GM23338 (cell line): ENCODE data around the gene HOXA10. TPM values are rescaled to one million over a fixed set of nuclear protein-coding genes. Genes with fewer than 3 reads are reported as not detected.

Experiments used
- ATAC-seq: fragments of 200-7000 bp; cut with Tn5 transposase; 3 replicates; pipeline ENCODE4 v1.9.1; 2020
- DNase-seq: peaks from one replicate; pipeline ENCODE4 v3.0.0-alpha.2; 2015; ENCODE audit warnings: low spot score
- H2AFZ ChIP-seq: fragments of 200-600 bp; sonication (generic); 2 replicates; pipeline ENCODE4 v1.8.0; 2016; ENCODE audit warnings: antibody characterized with exemption, mild to moderate bottlenecking, moderate library complexity
- H3F3A ChIP-seq: fragments of 200-600 bp; sonication (generic); replicated peaks from 2 replicates; pipeline ENCODE4 v1.8.0; 2017; ENCODE audit warnings: antibody characterized with exemption, mixed run types, low read depth
- H3K27ac ChIP-seq: fragments of 200-600 bp; sonication (generic); 2 replicates; pipeline ENCODE4 v1.6.1; 2016; ENCODE audit warnings: low read depth
- H3K27me3 ChIP-seq: fragments of 200-600 bp; sonication (generic); 2 replicates; pipeline ENCODE4 v1.8.0; 2016; ENCODE audit warnings: mild to moderate bottlenecking, mixed run types, moderate library complexity; ENCODE audit not compliant: insufficient read depth
- H3K36me3 ChIP-seq: fragments of 200-600 bp; sonication (generic); 2 replicates; pipeline ENCODE4 v1.8.0; 2016; ENCODE audit warnings: mild to moderate bottlenecking; ENCODE audit not compliant: insufficient read depth
- H3K4me1 ChIP-seq: fragments of 200-600 bp; sonication (generic); 2 replicates; pipeline ENCODE4 v1.8.0; 2016; ENCODE audit warnings: mild to moderate bottlenecking, moderate library complexity; ENCODE audit not compliant: insufficient read depth
- H3K4me2 ChIP-seq: fragments of 200-600 bp; sonication (generic); 2 replicates; pipeline ENCODE4 v1.7.1; 2017; ENCODE audit warnings: mixed run types
- H3K4me3 ChIP-seq: fragments of 200-600 bp; sonication (generic); 2 replicates; pipeline ENCODE4 v1.6.1; 2016; ENCODE audit warnings: mixed run types
- H3K79me2 ChIP-seq: fragments of 200-600 bp; sonication (generic); replicated peaks from 2 replicates; pipeline ENCODE4 v1.8.0; 2017; ENCODE audit warnings: mild to moderate bottlenecking; ENCODE audit not compliant: insufficient read depth
- H3K9me2 ChIP-seq: fragments of 200-600 bp; sonication (generic); 2 replicates; pipeline ENCODE4 v1.8.0; 2017; ENCODE audit not compliant: insufficient read depth
- H4K20me1 ChIP-seq: fragments of 200-600 bp; sonication (generic); replicated peaks from 2 replicates; pipeline ENCODE4 v1.8.0; 2017; ENCODE audit warnings: mild to moderate bottlenecking; ENCODE audit not compliant: insufficient read depth
- H3K27ac Mint-ChIP-seq: 2 replicates; pipeline ENCODE4 v1.8.0; 2020; ENCODE audit warnings: inconsistent platforms, mild to moderate bottlenecking, moderate library complexity, mixed read lengths
- H3K27me3 Mint-ChIP-seq: 3 replicates; pipeline ENCODE4 v1.8.0; 2022; ENCODE audit warnings: low read depth, mild to moderate bottlenecking, moderate library complexity, mixed read lengths, inconsistent platforms; ENCODE audit not compliant: insufficient read depth, poor library complexity
- H3K36me3 Mint-ChIP-seq: 3 replicates; pipeline ENCODE4 v1.8.0; 2021; ENCODE audit warnings: low read depth, mild to moderate bottlenecking, inconsistent platforms, moderate library complexity, mixed read lengths
- H3K4me1 Mint-ChIP-seq: 3 replicates; pipeline ENCODE4 v1.8.0; 2020; ENCODE audit warnings: mild to moderate bottlenecking, inconsistent platforms, mixed read lengths
- H3K4me3 Mint-ChIP-seq: 3 replicates; pipeline ENCODE4 v1.8.0; 2021; ENCODE audit warnings: moderate library complexity, mild to moderate bottlenecking, inconsistent platforms, mixed read lengths
- H3K9me3 Mint-ChIP-seq: 3 replicates; pipeline ENCODE4 v1.8.0; 2020; ENCODE audit warnings: moderate library complexity, mild to moderate bottlenecking, inconsistent platforms, mixed read lengths
- CREB1 ChIP-seq: fragments of 250-450 bp; sonication (Bioruptor Pico); IDR thresholded peaks from 2 replicates; pipeline ENCODE4 v1.5.0; 2020; ENCODE audit warnings: low read depth, mild to moderate bottlenecking, moderate library complexity
- EZH2 ChIP-seq: fragments of 200-600 bp; sonication (generic); IDR thresholded peaks from one replicate; pipeline ENCODE4 v1.8.0; 2017; ENCODE audit warnings: antibody characterized with exemption, mild to moderate bottlenecking, low read depth; ENCODE audit not compliant: unreplicated experiment
- EZH2phosphoT487 ChIP-seq: fragments of 200-600 bp; sonication (generic); IDR thresholded peaks from one replicate; pipeline ENCODE4 v1.8.1; 2018; ENCODE audit warnings: antibody characterized with exemption; ENCODE audit not compliant: unreplicated experiment
- STAT1 ChIP-seq: IDR thresholded peaks from one replicate; pipeline ENCODE4 v1.6.1; 2016; ENCODE audit warnings: antibody characterized with exemption; ENCODE audit not compliant: unreplicated experiment
- ZNF114 ChIP-seq: fragments of 250-450 bp; sonication (Bioruptor Pico); IDR thresholded peaks from 2 replicates; pipeline ENCODE4 v1.5.0; 2020; ENCODE audit warnings: mild to moderate bottlenecking, moderate library complexity
- long read RNA-seq: library from polyadenylated mRNA; unstranded; transcript quantifications from one replicate; pipeline ENCODE4 v2.0.0, GENCODE V29; 2020; ENCODE audit not compliant: unreplicated experiment
- polyA plus RNA-seq: library from polyadenylated mRNA; unstranded; fragments of >200 nt; fragmentation: Nextera tagmentation; extraction: Ambion mirVana; gene quantifications from 2 replicates; pipeline ENCODE4 v1.2.1, GENCODE V29; 2016
- total RNA-seq: library from RNA; depleted of rRNA; stranded (reverse); fragments of >200 nt; shearing (Covaris generic); gene quantifications from 2 replicates; pipeline ENCODE4 v1.2.3, GENCODE V29; 2014; rRNA removed

HOXA10 gene
- total RNA-seq (not detected in 2 replicates), polyA plus RNA-seq (not detected in 2 replicates)
- long read RNA-seq, result 0 reads

DNA sequence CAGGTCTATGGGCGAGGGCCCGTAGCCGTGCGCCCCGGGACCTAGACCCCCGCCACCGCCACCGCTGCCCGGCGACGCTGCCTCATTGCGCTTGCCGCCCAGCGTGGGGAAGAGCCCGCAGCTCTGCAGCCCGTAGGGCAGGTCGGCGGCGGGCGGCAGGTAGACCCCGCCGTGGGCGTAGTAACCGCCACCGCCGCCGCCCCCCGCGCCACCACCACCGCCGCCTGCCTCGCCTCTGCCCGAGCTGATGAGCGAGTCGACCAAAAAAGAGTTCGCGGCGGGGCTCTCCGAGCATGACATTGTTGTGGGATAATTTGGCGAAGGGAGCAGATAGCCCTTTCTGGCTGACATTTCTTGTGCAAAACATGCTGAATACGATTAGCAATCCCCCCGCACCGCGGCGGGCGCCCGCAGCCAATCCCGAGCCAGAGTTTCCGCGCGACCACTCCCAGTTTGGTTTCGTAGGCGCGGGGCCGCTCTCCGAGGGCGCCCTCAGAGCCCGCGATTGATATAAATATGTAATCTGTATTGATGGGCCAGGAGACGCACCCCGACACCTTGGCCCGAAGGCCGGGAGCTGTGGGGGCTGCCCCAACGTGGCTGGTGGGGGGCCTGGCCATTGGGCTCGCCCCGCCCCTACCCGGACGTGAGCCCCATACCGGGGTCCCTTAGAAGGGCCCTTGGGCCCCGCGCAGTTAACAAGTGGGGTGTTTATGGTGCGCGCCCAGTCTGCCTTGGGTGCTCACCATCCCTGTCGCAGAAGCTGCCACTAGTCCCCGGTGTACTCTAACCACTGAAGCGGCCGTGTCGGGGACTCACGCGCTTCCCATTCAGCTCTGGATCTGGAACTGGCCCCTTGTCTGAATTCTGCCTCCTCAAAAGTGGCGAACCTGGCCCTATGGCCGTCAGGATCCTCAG, at the start of gene HOXA10:
Gene HOXA10 (minus strand): TSS at position 365 of the 918 bp plus-strand sequence. CDS start 14 bp downstream, at position 351.
- Mint-ChIP-seq H3K36me3 (no peaks in the 10 kb centered on the region; the same call in 2 of the 3 replicates), H3K27ac (no peak within 1 kb of the TSS), H3K9me3 (peaks cover 11% of the 10 kb centered on the region; the same call in 2 of the 3 replicates), H3K27me3 (peaks cover 95% of the 10 kb centered on the region), H3K4me1 (peaks cover 13% of the 10 kb centered on the region), H3K4me3 (peak within 1 kb of the TSS; percentile 38)
- Histone ChIP-seq H3K4me3 (peak within 1 kb of the TSS; percentile 43), H2AFZ (no peak within 1 kb of the TSS), H4K20me1 (peaks cover 51% of the 10 kb centered on the region), H3K36me3 (no peaks in the 10 kb centered on the region), H3F3A (peaks cover 44% of the 10 kb centered on the region), H3K27ac (no peak within 1 kb of the TSS), H3K4me2 (peak within 1 kb of the TSS; percentile 70), H3K79me2 (no peaks in the 10 kb centered on the region), H3K27me3 (peaks cover 100% of the 10 kb centered on the region), H3K9me2 (no peaks in the 10 kb centered on the region), H3K4me1 (peaks cover 34% of the 10 kb centered on the region)
- ATAC-seq (peak; percentile 4), DNase-seq (peak; percentile 41)
- TF ChIP-seq EZH2phosphoT487 (peak; percentile 54), ZNF114 (no peak), EZH2 (peak; percentile 94)

DNA sequence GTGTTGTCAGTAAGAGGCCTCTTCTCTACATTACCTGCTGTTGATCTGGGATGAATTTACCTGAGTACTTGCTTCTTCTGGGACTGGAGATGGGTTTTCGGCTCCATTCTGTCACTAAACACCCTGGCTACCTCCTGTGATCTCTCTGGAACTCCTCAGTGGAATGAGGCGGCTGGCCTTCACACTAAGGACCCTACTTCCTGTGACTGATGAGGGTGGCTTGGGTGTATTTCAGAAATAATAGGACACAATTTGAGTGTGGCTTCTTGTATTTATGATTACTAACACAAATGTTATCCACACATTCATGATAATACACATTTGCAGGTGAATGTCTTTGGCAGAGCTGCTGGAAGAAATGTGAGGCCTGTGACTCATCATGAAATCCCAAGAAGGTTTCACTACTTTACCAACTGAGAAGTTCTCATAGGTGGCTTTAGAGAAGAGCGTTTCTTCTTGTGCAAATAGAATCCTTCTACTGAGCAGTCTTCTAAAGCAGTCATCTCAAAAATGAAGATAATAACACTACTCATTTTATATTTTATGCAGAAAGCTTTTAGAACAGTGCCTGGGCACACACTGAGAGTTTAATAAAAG, 47.2 kb upstream of the HOXA10 start:
- no peak overlapping the region for H3K4me3 ChIP-seq
- Mint-ChIP-seq H3K27me3 (peaks cover 98% of the 10 kb centered on the region), H3K9me3 (no peaks in the 10 kb centered on the region), H3K4me1 (peaks cover 20% of the 10 kb centered on the region), H3K36me3 (no peaks in the 10 kb centered on the region; the same call in 2 of the 3 replicates), H3K27ac (no peak overlapping the region), H3K4me3 (no peak overlapping the region)
- DNase-seq, result no peak
- TF ChIP-seq STAT1 (no peak), EZH2 (peak; percentile 43)
- no peaks in the 10 kb centered on the region for H3K36me3 ChIP-seq
- no peak overlapping the region for H3K27ac ChIP-seq
- no peaks in the 10 kb centered on the region for H3K9me2 ChIP-seq
- peaks cover 47% of the 10 kb centered on the region for H3K4me1 ChIP-seq
- peaks cover 15% of the 10 kb centered on the region; the same call in 1 of the 2 replicates for H3F3A ChIP-seq
- no peaks in the 10 kb centered on the region for H3K79me2 ChIP-seq
- H3K4me2 ChIP-seq, result no peak overlapping the region
- ATAC-seq, result no peak
- peaks cover 100% of the 10 kb centered on the region for H3K27me3 ChIP-seq
- no peak overlapping the region for H2AFZ ChIP-seq
- peaks cover 16% of the 10 kb centered on the region for H4K20me1 ChIP-seq

DNA sequence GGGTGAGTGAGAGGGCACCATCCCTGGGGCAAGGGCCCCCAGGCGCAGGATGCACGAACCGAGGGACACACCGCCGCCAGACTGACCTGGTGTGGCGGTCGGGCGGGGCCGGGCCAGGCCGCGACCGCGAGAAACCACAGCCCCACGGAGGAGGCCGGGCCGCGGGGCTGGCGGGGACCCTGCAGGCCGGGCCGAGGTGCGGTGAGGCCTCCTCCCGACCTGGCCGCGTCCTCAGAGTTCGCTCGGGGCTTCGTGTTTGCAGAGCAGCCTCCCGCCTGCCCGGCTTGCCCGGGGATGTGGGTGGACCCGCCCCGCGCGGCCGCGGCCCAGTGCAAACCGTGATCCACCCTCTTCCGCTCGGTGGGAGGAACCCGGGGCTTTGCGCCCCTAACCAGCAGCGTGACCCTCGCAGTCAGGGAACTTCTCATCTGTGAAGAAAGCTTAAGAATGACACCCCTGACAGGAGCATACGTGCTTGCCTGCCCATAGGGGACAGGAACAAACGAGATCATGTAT, 46.4 kb upstream of the HOXA10 start:
- H3K9me3 Mint-ChIP-seq, result no peaks in the 10 kb centered on the region
- H3K79me2 ChIP-seq, result no peaks in the 10 kb centered on the region
- DNase-seq, result no peak
- H3K36me3 ChIP-seq, result no peaks in the 10 kb centered on the region
- peaks cover 19% of the 10 kb centered on the region for H4K20me1 ChIP-seq
- no peaks in the 10 kb centered on the region for H3K9me2 ChIP-seq
- H3K4me3 Mint-ChIP-seq, result 0 out of 3 replicates have a peak overlapping the region, but pooled peaks have one; percentile 28
- H3K27ac Mint-ChIP-seq, result no peak overlapping the region
- peak overlapping the region; percentile 42 for H3K4me3 ChIP-seq
- peaks cover 53% of the 10 kb centered on the region for H3K4me1 ChIP-seq
- H3F3A ChIP-seq, result peaks cover 18% of the 10 kb centered on the region; the same call in 1 of the 2 replicates
- peaks cover 98% of the 10 kb centered on the region for H3K27me3 Mint-ChIP-seq
- peak overlapping the region; percentile 67 for H3K4me2 ChIP-seq
- ATAC-seq, result peak; percentile 49
- peaks cover 24% of the 10 kb centered on the region for H3K4me1 Mint-ChIP-seq
- H3K27me3 ChIP-seq, result peaks cover 100% of the 10 kb centered on the region
- no peaks in the 10 kb centered on the region; the same call in 2 of the 3 replicates for H3K36me3 Mint-ChIP-seq
- no peak overlapping the region for H3K27ac ChIP-seq
- TF ChIP-seq CREB1 (CRISPR knock-in tag) (no peak), EZH2phosphoT487 (peak; percentile 91), EZH2 (peak; percentile 69)
- H2AFZ ChIP-seq, result no peak overlapping the region
